Subcutaneous adipose tissue (tissue), 4 donors: ENCODE data around the gene KIAA1217. TPM values are rescaled to one million over a fixed set of nuclear protein-coding genes. Genes with fewer than 3 reads are reported as not detected.

Experiments used
- total RNA-seq, 4 donors: library from RNA; depleted of rRNA; stranded (reverse); fragments of >200 nt; gene quantifications; one replicate each; pipeline ENCODE4 v1.1.0, GENCODE V29; 2016
- TF ChIP-seq, protein P1 (sequence below): fragments of 450-650 bp; IDR thresholded peaks from one replicate; pipeline ENCODE4 v1.5.1; 2016; ENCODE audit warnings: low read depth, mild to moderate bottlenecking, control low read depth, antibody characterized with exemption, moderate library complexity

The KIAA1217 gene, protein sequence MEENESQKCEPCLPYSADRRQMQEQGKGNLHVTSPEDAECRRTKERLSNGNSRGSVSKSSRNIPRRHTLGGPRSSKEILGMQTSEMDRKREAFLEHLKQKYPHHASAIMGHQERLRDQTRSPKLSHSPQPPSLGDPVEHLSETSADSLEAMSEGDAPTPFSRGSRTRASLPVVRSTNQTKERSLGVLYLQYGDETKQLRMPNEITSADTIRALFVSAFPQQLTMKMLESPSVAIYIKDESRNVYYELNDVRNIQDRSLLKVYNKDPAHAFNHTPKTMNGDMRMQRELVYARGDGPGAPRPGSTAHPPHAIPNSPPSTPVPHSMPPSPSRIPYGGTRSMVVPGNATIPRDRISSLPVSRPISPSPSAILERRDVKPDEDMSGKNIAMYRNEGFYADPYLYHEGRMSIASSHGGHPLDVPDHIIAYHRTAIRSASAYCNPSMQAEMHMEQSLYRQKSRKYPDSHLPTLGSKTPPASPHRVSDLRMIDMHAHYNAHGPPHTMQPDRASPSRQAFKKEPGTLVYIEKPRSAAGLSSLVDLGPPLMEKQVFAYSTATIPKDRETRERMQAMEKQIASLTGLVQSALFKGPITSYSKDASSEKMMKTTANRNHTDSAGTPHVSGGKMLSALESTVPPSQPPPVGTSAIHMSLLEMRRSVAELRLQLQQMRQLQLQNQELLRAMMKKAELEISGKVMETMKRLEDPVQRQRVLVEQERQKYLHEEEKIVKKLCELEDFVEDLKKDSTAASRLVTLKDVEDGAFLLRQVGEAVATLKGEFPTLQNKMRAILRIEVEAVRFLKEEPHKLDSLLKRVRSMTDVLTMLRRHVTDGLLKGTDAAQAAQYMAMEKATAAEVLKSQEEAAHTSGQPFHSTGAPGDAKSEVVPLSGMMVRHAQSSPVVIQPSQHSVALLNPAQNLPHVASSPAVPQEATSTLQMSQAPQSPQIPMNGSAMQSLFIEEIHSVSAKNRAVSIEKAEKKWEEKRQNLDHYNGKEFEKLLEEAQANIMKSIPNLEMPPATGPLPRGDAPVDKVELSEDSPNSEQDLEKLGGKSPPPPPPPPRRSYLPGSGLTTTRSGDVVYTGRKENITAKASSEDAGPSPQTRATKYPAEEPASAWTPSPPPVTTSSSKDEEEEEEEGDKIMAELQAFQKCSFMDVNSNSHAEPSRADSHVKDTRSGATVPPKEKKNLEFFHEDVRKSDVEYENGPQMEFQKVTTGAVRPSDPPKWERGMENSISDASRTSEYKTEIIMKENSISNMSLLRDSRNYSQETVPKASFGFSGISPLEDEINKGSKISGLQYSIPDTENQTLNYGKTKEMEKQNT (N-terminal part only)
- total RNA-seq = 10 to 100 TPM; 10.7 to 91.6 (median 27.5) TPM

DNA sequence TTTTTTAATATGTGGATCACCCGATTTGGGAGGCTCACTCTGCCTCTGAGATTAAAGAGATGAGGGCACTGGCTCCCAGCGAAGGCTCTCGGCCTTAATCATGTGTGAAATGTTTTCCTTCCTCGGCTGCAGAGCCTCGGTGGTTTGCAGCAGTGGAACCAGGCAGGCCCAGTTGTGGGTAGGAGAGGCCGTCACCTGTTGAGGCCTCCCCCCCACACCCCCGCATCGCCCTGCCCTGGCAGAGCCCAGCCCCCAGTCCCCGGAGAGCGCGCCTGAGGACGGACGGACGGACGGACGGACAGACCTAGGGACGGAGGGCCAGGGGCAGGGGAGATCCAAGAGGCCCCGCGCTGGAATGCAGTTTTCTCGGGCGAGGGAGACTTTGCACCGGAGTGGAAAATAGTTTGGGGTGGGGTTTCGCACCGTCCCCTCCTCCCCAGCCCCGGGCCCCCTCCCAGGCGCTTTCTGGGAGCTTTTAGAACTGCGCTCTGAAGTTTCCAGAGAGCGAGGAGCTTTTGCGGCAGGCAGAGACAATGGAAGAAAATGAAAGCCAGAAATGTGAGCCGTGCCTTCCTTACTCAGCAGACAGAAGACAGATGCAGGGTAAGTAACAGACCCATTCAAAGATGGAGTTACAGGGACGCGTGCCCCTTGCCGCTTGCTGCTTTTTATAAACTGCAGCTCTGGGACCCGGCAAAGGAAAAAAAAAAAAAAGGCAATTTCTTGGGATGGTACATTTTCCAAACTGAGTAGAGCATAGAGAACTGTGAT, at the start of gene KIAA1217:
Gene KIAA1217, plus strand, starts transcription at position 478 of the 771 bp plus-strand sequence. Its CDS starts 56 bp downstream, at position 534.
- TF ChIP-seq, protein P1, sequence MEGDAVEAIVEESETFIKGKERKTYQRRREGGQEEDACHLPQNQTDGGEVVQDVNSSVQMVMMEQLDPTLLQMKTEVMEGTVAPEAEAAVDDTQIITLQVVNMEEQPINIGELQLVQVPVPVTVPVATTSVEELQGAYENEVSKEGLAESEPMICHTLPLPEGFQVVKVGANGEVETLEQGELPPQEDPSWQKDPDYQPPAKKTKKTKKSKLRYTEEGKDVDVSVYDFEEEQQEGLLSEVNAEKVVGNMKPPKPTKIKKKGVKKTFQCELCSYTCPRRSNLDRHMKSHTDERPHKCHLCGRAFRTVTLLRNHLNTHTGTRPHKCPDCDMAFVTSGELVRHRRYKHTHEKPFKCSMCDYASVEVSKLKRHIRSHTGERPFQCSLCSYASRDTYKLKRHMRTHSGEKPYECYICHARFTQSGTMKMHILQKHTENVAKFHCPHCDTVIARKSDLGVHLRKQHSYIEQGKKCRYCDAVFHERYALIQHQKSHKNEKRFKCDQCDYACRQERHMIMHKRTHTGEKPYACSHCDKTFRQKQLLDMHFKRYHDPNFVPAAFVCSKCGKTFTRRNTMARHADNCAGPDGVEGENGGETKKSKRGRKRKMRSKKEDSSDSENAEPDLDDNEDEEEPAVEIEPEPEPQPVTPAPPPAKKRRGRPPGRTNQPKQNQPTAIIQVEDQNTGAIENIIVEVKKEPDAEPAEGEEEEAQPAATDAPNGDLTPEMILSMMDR = no peak

DNA sequence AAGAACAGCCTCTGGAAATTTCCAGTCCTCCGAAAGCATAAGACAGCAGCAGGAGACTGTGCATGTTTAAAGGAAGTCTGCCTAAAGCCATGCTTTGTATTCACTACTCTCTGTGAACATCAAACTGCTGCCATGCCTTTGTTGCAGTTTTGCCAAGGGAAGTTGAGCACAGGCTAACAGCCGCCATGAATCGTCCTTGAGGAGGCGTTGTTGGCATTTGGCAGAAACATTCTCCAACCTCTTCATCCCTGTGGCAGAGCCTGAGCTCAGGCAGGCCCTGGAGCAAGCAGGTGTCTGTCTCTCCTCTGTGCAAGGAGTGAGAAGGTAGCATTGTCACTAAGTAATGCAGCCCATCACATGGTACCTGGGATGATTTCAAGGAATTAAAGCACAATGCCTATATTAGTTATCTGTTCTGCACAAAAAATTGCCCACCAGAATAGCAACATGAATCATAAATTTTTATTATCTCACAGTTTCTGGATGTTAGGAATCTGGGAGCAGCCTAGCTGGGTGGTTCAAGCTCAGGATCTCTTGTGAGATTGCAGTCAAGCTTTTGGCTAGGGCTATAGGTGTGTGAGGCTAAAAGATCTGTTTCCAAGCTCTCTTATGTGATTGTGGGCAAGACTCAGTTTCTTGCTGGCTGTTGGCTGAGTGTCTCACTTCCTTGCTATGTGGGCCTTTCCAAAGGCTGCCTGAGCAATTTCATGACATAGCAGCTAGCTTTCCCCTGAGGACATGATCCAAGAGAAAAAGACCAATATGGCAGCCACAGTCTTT, 46.5 kb upstream of the KIAA1217 start:
- TF ChIP-seq, protein P1 = no peak

DNA sequence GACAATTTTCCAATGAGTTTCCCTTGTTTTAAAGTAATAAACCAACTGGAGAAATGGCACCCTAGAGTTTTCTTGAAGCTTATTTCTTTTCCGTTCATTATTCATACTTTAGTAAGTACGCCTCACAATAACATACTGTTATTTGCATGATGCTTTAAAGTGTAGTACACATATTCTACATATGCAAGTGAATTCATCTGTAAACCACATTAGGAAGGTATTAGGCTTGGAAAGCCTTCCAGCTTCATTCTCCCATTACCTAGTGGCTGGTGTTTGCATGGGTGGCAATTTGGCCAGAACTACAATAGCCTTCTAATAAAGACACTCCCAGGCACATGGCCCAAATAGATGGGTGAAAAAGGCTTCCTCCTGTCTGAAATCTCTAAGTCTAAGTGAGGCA, 45.5 kb upstream of the KIAA1217 start:
- TF ChIP-seq, protein P1 = no peak

DNA sequence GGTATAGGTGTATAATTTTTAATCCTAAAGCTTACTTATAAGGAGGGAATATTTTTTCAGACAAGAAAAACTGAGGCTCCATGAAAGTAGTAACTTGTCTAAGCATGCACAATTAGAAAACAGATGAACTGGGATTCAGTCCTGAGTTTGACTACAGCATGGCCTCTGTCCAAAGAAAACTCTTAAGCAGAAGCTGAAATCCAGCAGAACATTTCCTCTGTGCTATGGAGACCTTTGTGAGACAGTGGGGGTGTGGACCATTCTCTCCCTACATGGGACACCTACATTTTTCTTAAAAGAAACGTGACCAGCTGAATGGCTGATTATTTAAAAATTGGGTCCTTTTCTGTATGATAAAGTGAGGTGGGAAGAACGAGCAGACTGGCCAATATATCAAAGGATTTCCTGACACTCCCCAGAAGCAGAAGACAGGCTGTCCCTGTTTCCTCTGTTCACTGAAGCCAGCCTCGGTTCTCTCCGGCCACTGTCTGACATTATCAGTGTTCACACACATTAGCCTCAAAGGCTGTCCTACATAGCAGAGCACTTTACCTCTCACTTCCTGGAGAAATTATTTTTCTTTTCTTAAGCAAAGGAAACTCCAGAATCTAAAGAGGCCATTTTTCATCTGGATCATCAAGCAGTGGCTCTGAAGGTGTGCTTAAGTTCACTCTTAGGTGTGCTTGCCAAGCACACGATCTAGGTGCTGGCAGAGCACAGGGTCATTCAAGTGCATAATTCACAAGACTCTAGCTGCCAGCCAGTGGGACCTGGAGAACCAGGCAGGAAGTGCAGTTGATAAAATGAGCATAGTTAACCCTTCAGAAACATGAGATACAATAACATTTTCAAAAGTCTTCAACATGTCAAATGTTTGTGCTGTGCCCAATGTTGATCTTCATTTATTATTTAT, 40.4 kb upstream of the KIAA1217 start:
- TF ChIP-seq, protein P1 = no peak

DNA sequence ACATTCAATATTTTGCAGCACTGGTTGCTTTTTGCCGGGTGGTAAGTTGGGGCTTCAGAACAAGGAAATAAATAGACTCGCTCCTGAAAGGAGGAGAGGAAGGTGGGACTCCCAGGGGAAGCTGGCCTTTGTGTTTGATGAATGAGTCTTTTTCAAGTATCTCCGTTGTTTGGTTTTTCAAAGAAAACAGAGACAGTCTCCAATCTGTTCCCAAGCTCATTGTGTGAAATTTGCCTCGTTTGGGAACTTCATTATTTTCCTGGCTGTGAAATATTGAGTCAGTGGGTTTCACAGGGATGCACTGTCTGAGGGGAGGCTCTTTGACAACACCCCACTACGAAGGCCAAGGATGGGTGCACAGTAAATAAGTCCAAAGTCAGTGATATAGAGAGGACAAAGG, 38.7 kb upstream of the KIAA1217 start:
- TF ChIP-seq, protein P1 = no peak
